Iris pigment epithelial cell (primary cell): Measurements from ENCODE around the gene ATP6V0A1.
"Not testable (repeated sequence)": the region's sequence is repeated elsewhere in the genome, so short reads cannot be mapped to it uniquely, and the experiment has no call there.

Source experiments
- DNase-seq: peaks from one replicate; pipeline ENCODE4 v3.0.0-alpha.2; 2011; ENCODE audit warnings: low read depth

The ATP6V0A1 gene

GRCh38 chr17:42541041-42541833 is 82.6 kb downstream of the ATP6V0A1 start:
- no peak for DNase-seq

GRCh38 chr17:42543190-42544079 is 84.8 kb downstream of the ATP6V0A1 start:
- no peak for DNase-seq

- DNase-seq: no peak
Measured at GRCh38 chr17:42544874-42545283, 86.2 kb downstream of the ATP6V0A1 start.

- DNase-seq: not testable (repeated sequence)
Measured at GRCh38 chr17:42545755-42546505, 87.3 kb downstream of the ATP6V0A1 start.

GRCh38 chr17:42547001-42547461 is 88.4 kb downstream of the ATP6V0A1 start:
- no peak for DNase-seq

GRCh38 chr17:42547698-42548069 is 89.0 kb downstream of the ATP6V0A1 start:
- DNase-seq: no peak

GRCh38 chr17:42548070-42548837 is 89.6 kb downstream of the ATP6V0A1 start:
- peak; percentile 56 for DNase-seq

- DNase-seq: no peak
Measured at GRCh38 chr17:42548993-42549755, 90.5 kb downstream of the ATP6V0A1 start.

- not testable (repeated sequence) for DNase-seq
Measured at GRCh38 chr17:42552736-42553135, 94.1 kb downstream of the ATP6V0A1 start, which contains the start of gene HSD17B1. Gene HSD17B1, plus strand, starts transcription at chr17:42552923. Its CDS starts 11 bp downstream, at chr17:42552934.

GRCh38 chr17:42553161-42553818 is 94.6 kb downstream of the ATP6V0A1 start:
- DNase-seq: no peak

GRCh38 chr17:42553866-42554249 is 95.2 kb downstream of the ATP6V0A1 start:
- DNase-seq: no peak

- DNase-seq: peak; percentile 72
Measured at GRCh38 chr17:42554250-42555121, 95.8 kb downstream of the ATP6V0A1 start.

GRCh38 chr17:42555122-42555622 is 96.5 kb downstream of the ATP6V0A1 start:
- no peak for DNase-seq

GRCh38 chr17:42555961-42556617 is 97.4 kb downstream of the ATP6V0A1 start:
- not testable (repeated sequence) for DNase-seq

GRCh38 chr17:42559075-42559474 is 100.4 kb downstream of the ATP6V0A1 start:
- no peak for DNase-seq

GRCh38 chr17:42560246-42560645 is 101.6 kb downstream of the ATP6V0A1 start:
- DNase-seq: no peak

- DNase-seq: peak; percentile 97
Measured at GRCh38 chr17:42561897-42562387, 103.3 kb downstream of the ATP6V0A1 start, which contains the start of gene COASY. Gene COASY, plus strand, starts transcription at chr17:42562148. Its CDS starts 475 bp downstream, at chr17:42562623.
